ENCODE results near the gene GLT8D1. TPM values are rescaled to one million over a fixed set of nuclear protein-coding genes. Genes with fewer than 3 reads are reported as not detected.

Gene GLT8D1
- total and polyA plus RNA-seq, 2 donors (not counting 1 experiment from before 2014, with no cell fraction given): 28.1 to 28.7 TPM

- Histone ChIP-seq H4K20me1 (ENCODE audit: control insufficient read depth, insufficient read depth, low read length, poor library complexity, severe bottlenecking) (peaks cover 24% of the 10 kb centered on the region), H3K27ac (ENCODE audit: low read length in 2 of 2) (peak overlapping the region in 1 of 2 donors; percentile 97), H3K79me2 (ENCODE audit: control insufficient read depth, insufficient read depth, low read length) (peaks cover 88% of the 10 kb centered on the region), H3K9ac (ENCODE audit: low read length) (no peak overlapping the region), H3K4me2 (replicated peaks; ENCODE audit: low read depth, low read length, poor library complexity, severe bottlenecking) (no peak overlapping the region), H2AFZ (ENCODE audit: insufficient read depth, low read depth, low read length, poor library complexity, severe bottlenecking) (no peak overlapping the region), H3K4me1 (ENCODE audit: control insufficient read depth in 2 of 2, insufficient read depth in 2 of 2, low read length in 2 of 2) (peaks cover 20 to 21% of the 10 kb centered on the region in 2 donors), H3K27me3 (replicated peaks in 1 of 4; ENCODE audit: control extremely low read depth in 1 of 4, control insufficient read depth in 3 of 4, insufficient read depth in 4 of 4, low read length in 3 of 4) (no peaks in the 10 kb centered on the region), H3K4me3 (ENCODE audit: control extremely low read depth in 1 of 5, extremely low read depth in 1 of 5, insufficient read depth in 1 of 5, low read depth in 2 of 5, low read length in 4 of 5) (no peak overlapping the region), H3K36me3 (replicated peaks in 1 of 2; ENCODE audit: control extremely low read depth in 1 of 2, control insufficient read depth in 1 of 2, extremely low read depth in 1 of 2, insufficient read depth in 2 of 2, low read length in 1 of 2) (peaks cover 0 to 37% of the 10 kb centered on the region in 2 experiments), H3K9me3 (ENCODE audit: control extremely low read depth in 1 of 3, control insufficient read depth in 2 of 3, insufficient read depth in 1 of 3, low read length in 2 of 3) (no peaks in the 10 kb centered on the region)
- ChIA-PET POLR2A (no interaction called here), CTCF (interaction anchor here (0.7 kb wide), 1 partner anchor 1340 kb away, joined by 7 read pairs; no protein-coding TSS in a partner anchor)
- Mint-ChIP-seq H3K4me3 (no peak overlapping the region), H3K27ac (peak overlapping the region; percentile 37), H3K27me3 (no peaks in the 10 kb centered on the region), H3K9me3 (ENCODE audit: insufficient read depth) (no peaks in the 10 kb centered on the region), H3K4me1 (peaks cover 39% of the 10 kb centered on the region)
- TF ChIP-seq EZH2 (IDR thresholded peaks at IDR 0.05; ENCODE audit: borderline replicate concordance, insufficient read depth, low read depth, low read length, poor library complexity, severe bottlenecking): no peak
- no peak for TF ChIP-seq CTCF (IDR thresholded peaks at IDR 0.05)
- ATAC-seq (ENCODE audit: low read depth) (no peak), DNase-seq (no peak)
- 100% methylated on average over 1 of the region's 6 CpGs for WGBS (ENCODE audit: insufficient coverage)
- intact Hi-C loops (cut with micrococcal nuclease): loop anchor here (2.0 kb wide), 1 partner anchor 363 kb away; the partner anchor contains the start of gene SFMBT1
Measured at GRCh38 chr3:52683611-52684010, 22.0 kb downstream of the GLT8D1 start.

- intact Hi-C loops (cut with micrococcal nuclease): no loop called here
- no peak overlapping the region for H3K27ac Mint-ChIP-seq
- peak overlapping the region in 1 of 2 donors; percentile 68 for H3K27ac ChIP-seq (ENCODE audit: low read length in 2 of 2)
- peaks cover 18 to 20% of the 10 kb centered on the region in 2 donors for H3K4me1 ChIP-seq (ENCODE audit: control insufficient read depth in 2 of 2, insufficient read depth in 2 of 2, low read length in 2 of 2)
- ChIA-PET POLR2A (no interaction called here), CTCF (interaction anchor here (0.9 kb wide), 1 partner anchor 223 kb away, joined by 3 read pairs; no protein-coding TSS in a partner anchor)
- no peak overlapping the region for H3K4me3 ChIP-seq (ENCODE audit: control extremely low read depth in 1 of 5, extremely low read depth in 1 of 5, insufficient read depth in 1 of 5, low read depth in 2 of 5, low read length in 4 of 5)
- ATAC-seq (ENCODE audit: low read depth) (no peak), DNase-seq (no peak)
- H3K79me2 ChIP-seq (ENCODE audit: control insufficient read depth, insufficient read depth, low read length): peaks cover 91% of the 10 kb centered on the region
- H3K9ac ChIP-seq (ENCODE audit: low read length): no peak overlapping the region
- peaks cover 2 to 34% of the 10 kb centered on the region in 2 experiments for H3K36me3 ChIP-seq (replicated peaks in 1 of 2; ENCODE audit: control extremely low read depth in 1 of 2, control insufficient read depth in 1 of 2, extremely low read depth in 1 of 2, insufficient read depth in 2 of 2, low read length in 1 of 2)
- H3K27me3 ChIP-seq (replicated peaks in 1 of 4; ENCODE audit: control extremely low read depth in 1 of 4, control insufficient read depth in 3 of 4, insufficient read depth in 4 of 4, low read length in 3 of 4): no peaks in the 10 kb centered on the region
- H3K27me3 Mint-ChIP-seq: no peaks in the 10 kb centered on the region
- H3K4me3 Mint-ChIP-seq: no peak overlapping the region
- H3K4me1 Mint-ChIP-seq: peaks cover 37% of the 10 kb centered on the region
- H4K20me1 ChIP-seq (ENCODE audit: control insufficient read depth, insufficient read depth, low read length, poor library complexity, severe bottlenecking): peaks cover 20% of the 10 kb centered on the region
- no peak overlapping the region for H3K4me2 ChIP-seq (replicated peaks; ENCODE audit: low read depth, low read length, poor library complexity, severe bottlenecking)
- H3K9me3 Mint-ChIP-seq (ENCODE audit: insufficient read depth): no peaks in the 10 kb centered on the region
- H2AFZ ChIP-seq (ENCODE audit: insufficient read depth, low read depth, low read length, poor library complexity, severe bottlenecking): no peak overlapping the region
- TF ChIP-seq CTCF (IDR thresholded peaks at IDR 0.05): no peak
- no peak for TF ChIP-seq EZH2 (IDR thresholded peaks at IDR 0.05; ENCODE audit: borderline replicate concordance, insufficient read depth, low read depth, low read length, poor library complexity, severe bottlenecking)
- no peaks in the 10 kb centered on the region for H3K9me3 ChIP-seq (ENCODE audit: control extremely low read depth in 1 of 3, control insufficient read depth in 2 of 3, insufficient read depth in 1 of 3, low read length in 2 of 3)
Measured at GRCh38 chr3:52682016-52682415, 23.6 kb downstream of the GLT8D1 start.
